Type B pancreatic cell (in vitro differentiated cells): ENCODE measurements around the gene DOCK3. TPM values are rescaled to one million over a fixed set of nuclear protein-coding genes. Genes with fewer than 3 reads are reported as not detected.

Source experiments
- DNase-seq: peaks from one replicate; pipeline ENCODE4 v3.0.0; 2021; ENCODE audit warnings: mixed read lengths; ENCODE audit not compliant: unreplicated experiment; ENCODE audit errors: extremely low spot score
- H3K27ac Mint-ChIP-seq: 2 replicates; pipeline ENCODE4 v1.8.0; 2021; ENCODE audit warnings: mild to moderate bottlenecking, mixed read lengths
- H3K27me3 Mint-ChIP-seq: 2 replicates; pipeline ENCODE4 v1.8.0; 2021; ENCODE audit warnings: mixed read lengths
- H3K36me3 Mint-ChIP-seq: 2 replicates; pipeline ENCODE4 v1.8.0; 2021; ENCODE audit warnings: mixed read lengths
- H3K4me1 Mint-ChIP-seq: one replicate; pipeline ENCODE4 v1.8.0; 2021; ENCODE audit warnings: mixed read lengths; ENCODE audit not compliant: unreplicated experiment
- H3K4me3 Mint-ChIP-seq: 2 replicates; pipeline ENCODE4 v1.8.0; 2021; ENCODE audit warnings: mild to moderate bottlenecking, mixed read lengths
- H3K9me3 Mint-ChIP-seq: 2 replicates; pipeline ENCODE4 v1.8.0; 2021; ENCODE audit warnings: mixed read lengths
- total RNA-seq: library from RNA; stranded (reverse); gene quantifications from 2 replicates; pipeline ENCODE4 v1.2.1, GENCODE V29; 2021; ENCODE audit warnings: low replicate concordance
- TF ChIP-seq, protein P1 (sequence below): fragments of 200-600 bp; sonication (generic); conservative IDR thresholded peaks from 2 replicates; pipeline ENCODE4 v1.5.0; 2021; ENCODE audit warnings: antibody characterized with exemption, mild to moderate bottlenecking

DOCK3 gene
- total RNA-seq, 1 donor from 2014 or later = 5.9 TPM

- Mint-ChIP-seq H3K36me3 (no peaks in the 10 kb centered on the region), H3K27me3 (no peaks in the 10 kb centered on the region), H3K4me1 (no peaks in the 10 kb centered on the region), H3K4me3 (no peak overlapping the region), H3K27ac (no peak overlapping the region), H3K9me3 (no peaks in the 10 kb centered on the region)
- no peak for DNase-seq
- TF ChIP-seq, protein P1, sequence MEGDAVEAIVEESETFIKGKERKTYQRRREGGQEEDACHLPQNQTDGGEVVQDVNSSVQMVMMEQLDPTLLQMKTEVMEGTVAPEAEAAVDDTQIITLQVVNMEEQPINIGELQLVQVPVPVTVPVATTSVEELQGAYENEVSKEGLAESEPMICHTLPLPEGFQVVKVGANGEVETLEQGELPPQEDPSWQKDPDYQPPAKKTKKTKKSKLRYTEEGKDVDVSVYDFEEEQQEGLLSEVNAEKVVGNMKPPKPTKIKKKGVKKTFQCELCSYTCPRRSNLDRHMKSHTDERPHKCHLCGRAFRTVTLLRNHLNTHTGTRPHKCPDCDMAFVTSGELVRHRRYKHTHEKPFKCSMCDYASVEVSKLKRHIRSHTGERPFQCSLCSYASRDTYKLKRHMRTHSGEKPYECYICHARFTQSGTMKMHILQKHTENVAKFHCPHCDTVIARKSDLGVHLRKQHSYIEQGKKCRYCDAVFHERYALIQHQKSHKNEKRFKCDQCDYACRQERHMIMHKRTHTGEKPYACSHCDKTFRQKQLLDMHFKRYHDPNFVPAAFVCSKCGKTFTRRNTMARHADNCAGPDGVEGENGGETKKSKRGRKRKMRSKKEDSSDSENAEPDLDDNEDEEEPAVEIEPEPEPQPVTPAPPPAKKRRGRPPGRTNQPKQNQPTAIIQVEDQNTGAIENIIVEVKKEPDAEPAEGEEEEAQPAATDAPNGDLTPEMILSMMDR = no peak
These were observed 700.8 kb downstream of the DOCK3 start for GRCh38 chr3:51375571-51375970.

GRCh38 chr3:51378065-51378464, 703.3 kb downstream of the DOCK3 start:
- Mint-ChIP-seq H3K4me3 (no peak overlapping the region), H3K27ac (no peak overlapping the region), H3K36me3 (no peaks in the 10 kb centered on the region), H3K9me3 (no peaks in the 10 kb centered on the region), H3K4me1 (no peaks in the 10 kb centered on the region), H3K27me3 (no peaks in the 10 kb centered on the region)
- no peak for DNase-seq
- TF ChIP-seq, protein P1 = no peak

- Mint-ChIP-seq H3K9me3 (no peaks in the 10 kb centered on the region), H3K4me3 (no peak overlapping the region), H3K27me3 (no peaks in the 10 kb centered on the region), H3K36me3 (no peaks in the 10 kb centered on the region), H3K27ac (no peak overlapping the region), H3K4me1 (peaks cover under 1% of the 10 kb centered on the region)
- no peak for DNase-seq
- TF ChIP-seq, protein P1 = no peak
These were observed 704.0 kb downstream of the DOCK3 start for GRCh38 chr3:51378726-51379125.

GRCh38 chr3:51379301-51379700, 704.6 kb downstream of the DOCK3 start:
- Mint-ChIP-seq H3K27ac (no peak overlapping the region), H3K4me3 (no peak overlapping the region), H3K4me1 (peaks cover 5% of the 10 kb centered on the region), H3K27me3 (no peaks in the 10 kb centered on the region), H3K36me3 (no peaks in the 10 kb centered on the region), H3K9me3 (no peaks in the 10 kb centered on the region)
- DNase-seq = no peak
- TF ChIP-seq, protein P1 = no peak

DNA sequence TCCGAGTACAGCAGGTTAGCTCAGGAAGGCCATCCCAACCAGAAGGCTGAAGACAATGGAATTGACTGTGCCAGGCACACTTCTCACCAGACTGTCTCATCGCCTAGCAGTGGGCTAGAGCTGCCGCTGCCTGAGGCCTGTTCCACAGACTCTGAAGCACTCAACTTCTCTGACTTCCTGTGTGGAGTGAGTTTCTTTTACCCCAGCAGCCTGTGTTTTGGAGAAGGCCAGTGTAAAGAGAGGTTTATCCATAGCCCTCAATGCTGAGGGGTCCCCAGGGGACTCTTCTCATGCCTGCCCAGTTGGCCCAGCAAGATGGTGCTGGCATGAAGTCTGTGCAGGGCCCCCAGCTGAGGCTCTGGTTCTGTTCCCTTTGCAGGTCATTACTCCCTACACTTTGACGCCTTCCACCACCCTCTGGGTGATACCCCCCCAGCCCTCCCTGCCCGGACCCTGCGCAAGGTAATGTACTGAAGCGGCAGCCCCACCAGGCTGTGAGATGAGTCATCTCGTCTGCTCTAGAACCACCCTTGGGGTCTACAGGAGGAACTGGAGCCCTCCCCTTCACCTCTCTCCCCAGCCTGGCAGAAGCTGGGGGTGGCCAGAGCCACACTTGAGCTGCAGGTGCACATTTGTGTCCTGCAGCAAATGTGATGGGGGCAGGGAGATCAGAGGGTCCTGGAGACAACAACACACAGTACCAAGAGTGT, 705.2 kb downstream of the DOCK3 start:
- TF ChIP-seq, protein P1 = no peak
- Mint-ChIP-seq H3K27ac (no peak overlapping the region), H3K4me3 (no peak overlapping the region), H3K4me1 (peaks cover 5% of the 10 kb centered on the region), H3K27me3 (no peaks in the 10 kb centered on the region), H3K36me3 (no peaks in the 10 kb centered on the region), H3K9me3 (no peaks in the 10 kb centered on the region)
- no peak for DNase-seq
